ENCODE results near the gene ARL4A.

- TF ChIP-seq CTCF (IDR thresholded peaks at IDR 0.05) (no peak), ZFX (IDR thresholded peaks at IDR 0.05; ENCODE audit: borderline replicate concordance) (no peak)
These were observed 5.2 kb downstream of the ARL4A start for GRCh38 chr7:12692479-12693259.

All from 22Rv1 (cell line).